ENCODE data around the gene HAUS2. TPM values are rescaled to one million over a fixed set of nuclear protein-coding genes. Genes with fewer than 3 reads are reported as not detected.

Gene HAUS2
- total RNA-seq, 4 donors from 2014 or later: 16.9 to 33.2 (median 19.2) TPM

DNA sequence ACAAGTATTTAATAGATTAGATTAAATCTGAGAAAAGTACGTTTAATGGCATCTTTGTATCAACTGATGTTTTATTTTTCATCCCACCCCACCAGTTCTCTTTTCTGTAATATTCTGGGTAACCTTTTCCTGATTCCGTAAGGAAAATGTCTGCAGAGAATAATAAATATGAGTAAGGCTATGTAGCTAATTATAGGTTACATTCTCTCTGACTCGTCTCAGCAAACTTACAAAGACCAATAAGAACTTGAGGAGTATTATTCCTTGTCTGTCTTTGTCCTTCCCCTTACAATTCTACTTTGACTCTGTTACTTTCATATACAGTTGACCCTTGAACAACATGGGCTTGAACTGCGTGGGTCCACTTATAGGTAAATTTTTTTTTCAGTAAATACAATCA, 41.1 kb upstream of the HAUS2 start:
- H3K27ac ChIP-seq: no peak overlapping the region
- TF ChIP-seq CTCF (IDR thresholded peaks at IDR 0.05) (no peak), EP300 (IDR thresholded peaks at IDR 0.05) (no peak), POLR2AphosphoS5 (IDR thresholded peaks at IDR 0.05) (no peak), POLR2A (IDR thresholded peaks at IDR 0.05) (no peak)
- 82% methylated on average over 4 of the region's 4 CpGs for WGBS
- peaks cover 12% of the 10 kb centered on the region for H3K4me1 ChIP-seq
- no peaks in the 10 kb centered on the region for H3K27me3 ChIP-seq
- no peaks in the 10 kb centered on the region for H3K9me3 ChIP-seq
- H3K36me3 ChIP-seq: peaks cover 13% of the 10 kb centered on the region
- no peak overlapping the region for H3K4me3 ChIP-seq
- no peak for DNase-seq (ENCODE audit: low spot score in 2 of 2)

GRCh38 chr15:42508263-42508690, 40.4 kb upstream of the HAUS2 start:
- H3K36me3 ChIP-seq: peaks cover 15% of the 10 kb centered on the region
- TF ChIP-seq CTCF (IDR thresholded peaks at IDR 0.05) (no peak), POLR2AphosphoS5 (IDR thresholded peaks at IDR 0.05) (no peak), POLR2A (IDR thresholded peaks at IDR 0.05) (no peak)
- H3K4me3 ChIP-seq: no peak overlapping the region
- H3K9me3 ChIP-seq: no peaks in the 10 kb centered on the region
- H3K27ac ChIP-seq: no peak overlapping the region
- DNase-seq (ENCODE audit: low spot score in 2 of 2): no peak
- 66% methylated on average over 9 of the region's 9 CpGs for WGBS
- H3K4me1 ChIP-seq: peaks cover 9% of the 10 kb centered on the region
- H3K27me3 ChIP-seq: no peaks in the 10 kb centered on the region

GRCh38 chr15:42510258-42511006, 38.2 kb upstream of the HAUS2 start:
- WGBS: 85% methylated on average over 4 of the region's 4 CpGs
- no peak for DNase-seq (ENCODE audit: low spot score in 2 of 2)
- H3K4me3 ChIP-seq: no peak overlapping the region
- TF ChIP-seq POLR2AphosphoS5 (IDR thresholded peaks at IDR 0.05): no peak
- no peak for TF ChIP-seq EP300 (IDR thresholded peaks at IDR 0.05)
- TF ChIP-seq POLR2A (IDR thresholded peaks at IDR 0.05): no peak
- TF ChIP-seq CTCF (IDR thresholded peaks at IDR 0.05): no peak
- H3K27ac ChIP-seq: no peak overlapping the region
- peaks cover 32% of the 10 kb centered on the region for H3K36me3 ChIP-seq
- peaks cover 9% of the 10 kb centered on the region for H3K4me1 ChIP-seq
- H3K27me3 ChIP-seq: no peaks in the 10 kb centered on the region
- no peaks in the 10 kb centered on the region for H3K9me3 ChIP-seq

- peaks cover 9% of the 10 kb centered on the region for H3K4me1 ChIP-seq
- no peaks in the 10 kb centered on the region for H3K9me3 ChIP-seq
- H3K36me3 ChIP-seq: peaks cover 33% of the 10 kb centered on the region
- no peak for TF ChIP-seq CTCF (IDR thresholded peaks at IDR 0.05)
- TF ChIP-seq POLR2AphosphoS5 (IDR thresholded peaks at IDR 0.05): no peak
- no peak for TF ChIP-seq EP300 (IDR thresholded peaks at IDR 0.05)
- TF ChIP-seq POLR2A (IDR thresholded peaks at IDR 0.05): no peak
- 63% methylated on average over 4 of the region's 4 CpGs for WGBS
- no peaks in the 10 kb centered on the region for H3K27me3 ChIP-seq
- DNase-seq (ENCODE audit: low spot score in 2 of 2): no peak
- H3K27ac ChIP-seq: no peak overlapping the region
- H3K4me3 ChIP-seq: no peak overlapping the region
These were observed 37.6 kb upstream of the HAUS2 start for GRCh38 chr15:42511007-42511391.

DNA sequence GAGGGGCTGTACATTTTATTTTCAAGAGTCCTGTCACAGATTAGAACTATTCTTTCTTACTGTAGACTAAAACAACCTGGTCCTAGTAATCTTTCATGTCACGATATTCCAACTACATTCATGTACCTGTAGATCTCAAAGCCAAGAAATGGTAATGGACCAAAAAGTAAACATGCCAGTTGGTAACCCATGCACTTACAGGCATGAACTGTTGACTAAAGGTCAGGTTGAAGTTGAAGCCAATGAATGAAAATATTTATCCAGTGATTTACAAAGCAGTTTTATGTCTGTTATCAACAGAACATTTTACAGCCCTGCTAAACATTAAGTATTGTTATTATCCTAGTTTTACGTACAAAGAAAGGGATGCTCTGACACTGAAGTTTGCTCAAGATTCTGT, 25.3 kb upstream of the HAUS2 start:
- no peak overlapping the region for H3K27ac ChIP-seq
- no peaks in the 10 kb centered on the region for H3K9me3 ChIP-seq
- H3K4me1 ChIP-seq: no peaks in the 10 kb centered on the region
- no peak overlapping the region for H3K4me3 ChIP-seq
- DNase-seq (ENCODE audit: low spot score in 2 of 2): no peak
- TF ChIP-seq POLR2AphosphoS5 (IDR thresholded peaks at IDR 0.05) (no peak), POLR2A (IDR thresholded peaks at IDR 0.05) (no peak), CTCF (IDR thresholded peaks at IDR 0.05) (no peak), EP300 (IDR thresholded peaks at IDR 0.05) (no peak)
- peaks cover 68% of the 10 kb centered on the region for H3K36me3 ChIP-seq
- no peaks in the 10 kb centered on the region for H3K27me3 ChIP-seq
- WGBS: 90% methylated on average over 2 of the region's 2 CpGs

Measured in suprapubic skin (tissue), 4 donors.